Lung (tissue), 12 donors: ENCODE measurements around the gene HIRIP3. TPM values are rescaled to one million over a fixed set of nuclear protein-coding genes. Genes with fewer than 3 reads are reported as not detected.
A peak's percentile ranks its signal among the peaks of the same experiment; 100 is the strongest.

Source experiments
- ATAC-seq: fragments of 200-7000 bp; cut with Tn5 transposase; one replicate; pipeline ENCODE4 v1.9.1; 2020; ENCODE audit warnings: moderate number of reproducible peaks; ENCODE audit not compliant: insufficient read depth, low FRiP score
- DNase-seq, 3 donors: peaks; one replicate each; pipeline ENCODE4 v3.0.0-alpha.2; 2013 to 2017
- H3K27ac ChIP-seq, 2 donors: one replicate each; pipeline ENCODE4 v1.5.1; 2013; ENCODE audit warnings: mild to moderate bottlenecking in 2 of 2, moderate library complexity in 2 of 2, control low read depth in 1 of 2, inconsistent platforms in 1 of 2, low read depth in 1 of 2, low read length in 1 of 2
- H3K27me3 ChIP-seq, 3 donors: one replicate each; pipeline ENCODE4 v1.5.1; 2013; ENCODE audit warnings: low read length in 2 of 3; ENCODE audit not compliant: control insufficient read depth in 3 of 3, insufficient read depth in 3 of 3
- H3K36me3 ChIP-seq, 4 donors: one replicate each; pipeline ENCODE4 v1.5.1; 2013; ENCODE audit warnings: low read length in 4 of 4, mild to moderate bottlenecking in 1 of 4, moderate library complexity in 1 of 4; ENCODE audit not compliant: control insufficient read depth in 4 of 4, insufficient read depth in 4 of 4
- H3K4me1 ChIP-seq, 5 donors: one replicate each; pipeline ENCODE4 v1.5.1; 2013; ENCODE audit warnings: low read length in 5 of 5, mild to moderate bottlenecking in 2 of 5, moderate library complexity in 1 of 5; ENCODE audit not compliant: control insufficient read depth in 5 of 5, insufficient read depth in 5 of 5
- H3K4me3 ChIP-seq: one replicate; pipeline ENCODE4 v1.5.1; 2013; ENCODE audit warnings: mild to moderate bottlenecking, control low read depth, moderate library complexity
- H3K9ac ChIP-seq, 2 donors: one replicate each; pipeline ENCODE4 v1.5.1; 2013; ENCODE audit warnings: low read length in 2 of 2, control low read depth in 1 of 2; ENCODE audit not compliant: insufficient read depth in 1 of 2
- H3K9me3 ChIP-seq, 4 donors: one replicate each; pipeline ENCODE4 v1.5.1; 2013; ENCODE audit warnings: low read length in 3 of 4, mild to moderate bottlenecking in 1 of 4, moderate library complexity in 1 of 4; ENCODE audit not compliant: control insufficient read depth in 4 of 4, insufficient read depth in 3 of 4
- CTCF ChIP-seq: IDR thresholded peaks from 2 replicates; pipeline ENCODE4 v1.5.1; 2012; ENCODE audit warnings: mild to moderate bottlenecking; ENCODE audit errors: control extremely low read depth, extremely low read depth
- WGBS, 2 donors: extraction: QIAGEN DNeasy Blood & Tissue Kit; methylation state at CpG; one replicate each; pipeline ENCODE4 v1.1.7; 2013; 5-methylcytosine and 5-hydroxymethylcytosine counted together
- polyA plus RNA-seq, 2 donors: library from polyadenylated mRNA; stranded (reverse); fragments of 200-250 nt; gene quantifications; one replicate each; pipeline ENCODE4 v1.2.1, GENCODE V29; 2013
- total RNA-seq, 2 donors: library from RNA; depleted of rRNA in 1 of 2; stranded (reverse); fragments of >200 nt in 1 of 2; gene quantifications; one replicate each; pipeline ENCODE4 v1.2.1, GENCODE V29; 2014 to 2021
- donor health status: control.
- donor health status: control.
- donor health status: Bipolar disorder and iron deficiency.
- donor health status: healthy.
- donor health status: DM: yes; HTN: yes; CAD: no.

The HIRIP3 gene
- total and polyA plus RNA-seq, 4 donors: 13.1 to 22.7 (median 17.7) TPM

- no peak for TF ChIP-seq CTCF
- H3K27ac ChIP-seq: peak overlapping the region in 1 of 2 donors; percentile 49
- no peak overlapping the region for H3K4me3 ChIP-seq
- peaks cover 0 to 2% (median 0%) of the 10 kb centered on the region in 4 donors for H3K9me3 ChIP-seq
- WGBS, 2 donors: 93 to 96% methylated on average over 9 of the region's 9 CpGs
- H3K27me3 ChIP-seq: no peaks in the 10 kb centered on the region
- no peak overlapping the region for H3K9ac ChIP-seq
- no peak for DNase-seq
- H3K4me1 ChIP-seq: peaks cover 14 to 31% (median 21%) of the 10 kb centered on the region in 5 donors
- H3K36me3 ChIP-seq: peaks cover 18 to 55% (median 46%) of the 10 kb centered on the region in 4 donors
- no peak for ATAC-seq
Measured at GRCh38 chr16:29978081-29978480, 17.3 kb downstream of the HIRIP3 start.

GRCh38 chr16:29977063-29977825 lies 18.2 kb downstream of the HIRIP3 start:
- ATAC-seq (no peak), DNase-seq (no peak)
- no peak overlapping the region for H3K4me3 ChIP-seq
- H3K9ac ChIP-seq: no peak overlapping the region
- TF ChIP-seq CTCF: no peak
- H3K36me3 ChIP-seq: peaks cover 15 to 52% (median 39%) of the 10 kb centered on the region in 4 donors
- H3K4me1 ChIP-seq: peaks cover 14 to 31% (median 21%) of the 10 kb centered on the region in 5 donors
- no peaks in the 10 kb centered on the region for H3K27me3 ChIP-seq
- WGBS, 2 donors: 63 to 73% methylated on average over 9 of the region's 9 CpGs
- peak overlapping the region; percentile 71 to 87 for H3K27ac ChIP-seq
- H3K9me3 ChIP-seq: peaks cover 0 to 3% (median 0%) of the 10 kb centered on the region in 4 donors

GRCh38 chr16:29975811-29976511 lies 19.5 kb downstream of the HIRIP3 start:
- peaks cover 14 to 31% (median 21%) of the 10 kb centered on the region in 5 donors for H3K4me1 ChIP-seq
- ATAC-seq (no peak), DNase-seq (no peak)
- WGBS, 2 donors: 16 to 29% methylated on average over 6 of the region's 6 CpGs
- peaks cover 0 to 3% (median 0%) of the 10 kb centered on the region in 4 donors for H3K9me3 ChIP-seq
- peak overlapping the region; percentile 87 to 95 for H3K27ac ChIP-seq
- H3K36me3 ChIP-seq: peaks cover 7 to 43% (median 34%) of the 10 kb centered on the region in 4 donors
- H3K4me3 ChIP-seq: peak overlapping the region; percentile 11
- H3K27me3 ChIP-seq: no peaks in the 10 kb centered on the region
- TF ChIP-seq CTCF: no peak
- H3K9ac ChIP-seq: peak overlapping the region; percentile 48 to 60
